PC-3 (cell line): Measurements from ENCODE around the gene TNFSF15. TPM values are rescaled to one million over a fixed set of nuclear protein-coding genes. Genes with fewer than 3 reads are reported as not detected.
"Not testable (repeated sequence)": the region's sequence is repeated elsewhere in the genome, so short reads cannot be mapped to it uniquely, and the experiment has no call there.

Source experiments
- ATAC-seq: fragments of 200-7000 bp; cut with Tn5 transposase; 2 replicates; pipeline ENCODE4 v1.9.1; 2020; ENCODE audit warnings: mild to moderate bottlenecking, moderate library complexity
- BruUV-seq: library from RNA; stranded (reverse); fragments of 400-500 nt; replicated peaks from 2 replicates; lab custom pipeline; 2021; lab: Mats Ljungman, UMichigan
- CTCF ChIA-PET: fragments of 300-600 bp; sonication (Branson Sonifier 250); formaldehyde crosslinking; loops from one replicate; lab custom pipeline; 2022; ENCODE audit warnings: antibody characterized with exemption; lab: Charles Lee
- POLR2A ChIA-PET: fragments of 300-600 bp; sonication (Branson Sonifier 250); formaldehyde crosslinking; loops from one replicate; lab custom pipeline; 2022; ENCODE audit warnings: antibody characterized with exemption; ENCODE audit not compliant: unreplicated experiment; lab: Charles Lee
- DNase-seq: peaks from one replicate; pipeline ENCODE4 v3.0.0-alpha.2; 2015
- H2AFZ ChIP-seq: fragments of 300-600 bp; sonication (generic); 2 replicates; pipeline ENCODE4 v1.6.0; 2016; ENCODE audit warnings: antibody characterized with exemption, low read length
- H3F3A ChIP-seq: fragments of 300-600 bp; sonication (generic); one replicate; pipeline ENCODE4 v1.6.0; 2017; ENCODE audit warnings: antibody characterized with exemption, low read length, control low read depth, mild to moderate bottlenecking; ENCODE audit not compliant: unreplicated experiment
- H3K27ac ChIP-seq: fragments of 300-600 bp; sonication (generic); 2 replicates; pipeline ENCODE4 v1.5.1; 2016; ENCODE audit warnings: mild to moderate bottlenecking, low read length
- H3K27me3 ChIP-seq: fragments of 300-600 bp; sonication (generic); 2 replicates; pipeline ENCODE4 v1.6.1; 2016; ENCODE audit warnings: low read length, mixed read lengths
- H3K36me3 ChIP-seq: fragments of 300-600 bp; sonication (generic); 2 replicates; pipeline ENCODE4 v1.6.1; 2016; ENCODE audit warnings: low read depth, mixed run types, low read length, mixed read lengths
- H3K4me1 ChIP-seq: fragments of 300-600 bp; sonication (generic); 2 replicates; pipeline ENCODE4 v1.5.1; 2016; ENCODE audit warnings: low read length; ENCODE audit not compliant: insufficient read depth
- H3K4me2 ChIP-seq: fragments of 300-600 bp; sonication (generic); 2 replicates; pipeline ENCODE4 v1.6.0; 2016; ENCODE audit warnings: low read length
- H3K4me3 ChIP-seq: fragments of 300-600 bp; sonication (generic); 2 replicates; pipeline ENCODE4 v1.5.1; 2016; ENCODE audit warnings: mild to moderate bottlenecking, low read length, mixed read lengths
- H3K79me2 ChIP-seq: fragments of 300-600 bp; sonication (generic); 2 replicates; pipeline ENCODE4 v1.6.1; 2017; ENCODE audit warnings: low read length, mixed read lengths
- H3K9ac ChIP-seq: fragments of 300-600 bp; sonication (generic); 2 replicates; pipeline ENCODE4 v1.6.0; 2016; ENCODE audit warnings: mild to moderate bottlenecking, low read length
- H3K9me2 ChIP-seq: fragments of 300-600 bp; sonication (generic); replicated peaks from 2 replicates; pipeline ENCODE4 v1.6.1; 2016; ENCODE audit warnings: mixed run types, low read length, mixed read lengths
- H3K9me3 ChIP-seq: fragments of 300-600 bp; sonication (generic); 2 replicates; pipeline ENCODE4 v1.6.1; 2016; ENCODE audit warnings: low read length, mixed read lengths
- H4K20me1 ChIP-seq: fragments of 300-600 bp; sonication (generic); 2 replicates; pipeline ENCODE4 v1.6.1; 2016; ENCODE audit warnings: low read length, mixed read lengths
- CTCF ChIP-seq: fragments of 300-600 bp; sonication (generic); conservative IDR thresholded peaks from 2 replicates; pipeline ENCODE4 v1.5.1; 2017; ENCODE audit warnings: antibody characterized with exemption, low read depth, mild to moderate bottlenecking, low read length
- EZH2 ChIP-seq: fragments of 300-600 bp; sonication (generic); IDR thresholded peaks from one replicate; pipeline ENCODE4 v1.6.1; 2017; ENCODE audit warnings: antibody characterized with exemption, mild to moderate bottlenecking, low read length; ENCODE audit not compliant: unreplicated experiment
- EZH2phosphoT487 ChIP-seq: fragments of 300-600 bp; sonication (generic); IDR thresholded peaks from 2 replicates; pipeline ENCODE4 v1.6.1; 2018; ENCODE audit warnings: mild to moderate bottlenecking, antibody characterized with exemption, low read length, borderline replicate concordance
- intact Hi-C: fragments of 100-400 bp; cut with micrococcal nuclease; formaldehyde crosslinking; loops from 2 replicates; pipeline ENCODE4 v1.9.0; 2023
- total RNA-seq: library from RNA; depleted of rRNA; stranded (reverse); fragments of >200 nt; gene quantifications from 2 replicates; pipeline ENCODE4 v1.2.3, GENCODE V29; 2014; rRNA removed

The TNFSF15 gene
- total RNA-seq, 1 experiment from 2014 or later = 2.2 TPM

- Histone ChIP-seq H3K4me3 (no peak overlapping the region), H3K9me2 (no peaks in the 10 kb centered on the region), H3K36me3 (no peaks in the 10 kb centered on the region), H3F3A (no peaks in the 10 kb centered on the region), H3K79me2 (no peaks in the 10 kb centered on the region), H3K4me1 (peaks cover 54% of the 10 kb centered on the region), H3K4me2 (no peak overlapping the region), H2AFZ (no peak overlapping the region), H3K9me3 (no peaks in the 10 kb centered on the region), H4K20me1 (no peaks in the 10 kb centered on the region), H3K27ac (peak overlapping the region; percentile 81), H3K27me3 (no peaks in the 10 kb centered on the region), H3K9ac (no peak overlapping the region)
- intact Hi-C loops = no loop called here
- ChIA-PET POLR2A (no interaction called here), CTCF (no interaction called here)
- no peak for TF ChIP-seq EZH2phosphoT487
- TF ChIP-seq EZH2 = no peak
- TF ChIP-seq CTCF = no peak
- no TSS peak for BruUV-seq
- ATAC-seq = no peak
- DNase-seq = no peak
Observed at GRCh38 chr9:114735704-114736103, 70.1 kb downstream of the TNFSF15 start.

GRCh38 chr9:114735139-114735538 is 70.7 kb downstream of the TNFSF15 start:
- H4K20me1 ChIP-seq, H3K4me2 ChIP-seq, DNase-seq, intact Hi-C loops, H3F3A ChIP-seq, POLR2A ChIA-PET, H3K9me2 ChIP-seq, H2AFZ ChIP-seq, H3K9me3 ChIP-seq, H3K4me3 ChIP-seq, H3K27me3 ChIP-seq, BruUV-seq, H3K79me2 ChIP-seq, H3K9ac ChIP-seq, CTCF ChIA-PET, ATAC-seq, H3K36me3 ChIP-seq: not testable (repeated sequence)
- Histone ChIP-seq H3K4me1 (peaks cover 54% of the 10 kb centered on the region), H3K27ac (peak overlapping the region; percentile 81)

Other genes with a start within 250 kb of the TNFSF15 start
- gene ATP6V1G1, start 218.3 kb downstream of the TNFSF15 start, total RNA-seq = 126 and 162 TPM in 2 replicates
- 5.2 and 6.6 TPM in 2 replicates for gene TMEM268, start 194.7 kb downstream of the TNFSF15 start, total RNA-seq
- gene TEX53, start 148.2 kb downstream of the TNFSF15 start, total RNA-seq = not detected in 2 replicates
- gene TEX48, start 123.8 kb downstream of the TNFSF15 start, total RNA-seq = 2.4 TPM in 1 of 2 replicates, not detected in the other
- not detected in 2 replicates for gene TNFSF8, start 124.6 kb upstream of the TNFSF15 start, total RNA-seq